H1 (cell line): ENCODE results near the gene POLR2L. TPM values are rescaled to one million over a fixed set of nuclear protein-coding genes. Genes with fewer than 3 reads are reported as not detected.

ENCODE experiments used
- CTCF ChIA-PET: fragments of 300-600 bp; sonication (Branson Sonifier 250); formaldehyde crosslinking; loops from one replicate; lab custom pipeline; 2021; ENCODE audit not compliant: partially characterized antibody; lab: Charles Lee
- POLR2A ChIA-PET: fragments of 300-600 bp; sonication (Branson Sonifier 250); formaldehyde crosslinking; loops from one replicate; lab custom pipeline; 2021; ENCODE audit warnings: inconsistent platforms; ENCODE audit not compliant: partially characterized antibody; lab: Charles Lee
- DNase-seq, 2 experiments: peaks; one replicate each; pipeline versions ENCODE4 v3.0.0 to v3.0.0-alpha.2; 2010 to 2022; ENCODE audit warnings: low spot score in 2 of 2, low read depth in 1 of 2, mixed read lengths in 1 of 2
- FAIRE-seq: peaks from 2 replicates; lab custom pipeline; 2011; peaks lifted over from hg19 to GRCh38; lab: Jason Lieb, UNC
- H2AFZ ChIP-seq: 2 replicates; pipeline ENCODE4 v1.8.1; 2012; ENCODE audit warnings: low read length, inconsistent platforms
- H2AK5ac ChIP-seq: 2 replicates; pipeline ENCODE4 v1.6.1; 2013; ENCODE audit warnings: low read depth, low read length
- H2BK120ac ChIP-seq: replicated peaks from 2 replicates; pipeline ENCODE3; 2013; ENCODE audit warnings: low read depth, low read length, inconsistent platforms
- H2BK12ac ChIP-seq: 2 replicates; pipeline ENCODE4 v1.6.1; 2013; ENCODE audit warnings: low read depth, low read length
- H2BK15ac ChIP-seq: 2 replicates; pipeline ENCODE4 v1.6.1; 2013; ENCODE audit warnings: low read length
- H2BK20ac ChIP-seq: 2 replicates; pipeline ENCODE4 v1.6.1; 2013; ENCODE audit warnings: low read length
- H2BK5ac ChIP-seq: 2 replicates; pipeline ENCODE4 v1.6.1; 2013; ENCODE audit warnings: low read depth, low read length
- H3K14ac ChIP-seq: 2 replicates; pipeline ENCODE4 v1.6.1; 2013; ENCODE audit warnings: inconsistent platforms; ENCODE audit not compliant: insufficient read length
- H3K18ac ChIP-seq: 2 replicates; pipeline ENCODE4 v1.6.1; 2013; ENCODE audit warnings: low read length; ENCODE audit errors: extremely low read depth
- H3K23ac ChIP-seq: 2 replicates; pipeline ENCODE4 v1.6.1; 2013; ENCODE audit warnings: inconsistent platforms; ENCODE audit not compliant: insufficient read length
- H3K23me2 ChIP-seq: 2 replicates; pipeline ENCODE4 v1.6.1; 2013; ENCODE audit warnings: low read depth, low read length
- H3K27ac ChIP-seq: 2 replicates; pipeline ENCODE4 v1.6.1; 2011; ENCODE audit warnings: low read depth, low read length, inconsistent platforms
- H3K27me3 ChIP-seq, 4 experiments: replicated peaks in 1 of 4; 1 replicate in 1 of 4; 2 replicates in 3 of 4; pipeline versions ENCODE4 v1.6.1 to v1.8.1; 2011 to 2013; ENCODE audit warnings: low read length in 3 of 4, mild to moderate bottlenecking in 3 of 4, inconsistent platforms in 2 of 4, mixed read lengths in 2 of 4, moderate library complexity in 1 of 4; ENCODE audit not compliant: control insufficient read depth in 3 of 4, insufficient read depth in 3 of 4; ENCODE audit errors: extremely low read depth in 1 of 4
- H3K36me3 ChIP-seq, 4 experiments: 2 replicates each; pipeline versions ENCODE4 v1.6.1 to v1.8.1; 2011 to 2013; ENCODE audit warnings: mild to moderate bottlenecking in 4 of 4, low read length in 3 of 4, moderate library complexity in 2 of 4, control low read depth in 1 of 4, inconsistent platforms in 1 of 4; ENCODE audit not compliant: insufficient read depth in 4 of 4, control insufficient read depth in 2 of 4
- H3K4ac ChIP-seq: replicated peaks from 2 replicates; pipeline ENCODE3; 2013; ENCODE audit warnings: low read length, low read depth, mixed read lengths, inconsistent platforms; ENCODE audit not compliant: insufficient read length
- H3K4me1 ChIP-seq, 4 experiments: replicated peaks in 1 of 4; 1 replicate in 1 of 4; 2 replicates in 3 of 4; pipeline versions ENCODE4 v1.6.1 to v1.8.1; 2011 to 2013; ENCODE audit warnings: low read length in 3 of 4, inconsistent platforms in 2 of 4, mixed read lengths in 1 of 4; ENCODE audit not compliant: insufficient read depth in 4 of 4, control insufficient read depth in 3 of 4
- H3K4me2 ChIP-seq, 2 experiments: 2 replicates each; pipeline versions ENCODE4 v1.6.1 to v1.8.1; 2011 to 2013; ENCODE audit warnings: low read depth in 2 of 2, low read length in 2 of 2, control low read depth in 1 of 2, inconsistent platforms in 1 of 2, mild to moderate bottlenecking in 1 of 2; ENCODE audit not compliant: insufficient read depth in 1 of 2
- H3K4me3 ChIP-seq, 4 experiments: fragments of 200-600, 300-600 bp in 1 of 4; sonication (generic), shearing (Covaris generic), sonication (Bioruptor Twin) in 1 of 4; 2 replicates each; pipeline versions ENCODE4 v1.5.1 to v1.8.1; 2011 to 2016; ENCODE audit warnings: low read length in 4 of 4, low read depth in 3 of 4, control low read depth in 2 of 4, inconsistent platforms in 2 of 4, mild to moderate bottlenecking in 2 of 4, mixed read lengths in 1 of 4, moderate library complexity in 1 of 4; ENCODE audit not compliant: insufficient read depth in 2 of 4; ENCODE audit errors: extremely low read depth in 1 of 4
- H3K56ac ChIP-seq: replicated peaks from 2 replicates; pipeline ENCODE3; 2013; ENCODE audit warnings: low read depth, mild to moderate bottlenecking, mixed read lengths, low read length, inconsistent platforms; ENCODE audit not compliant: insufficient read length
- H3K79me1 ChIP-seq: 2 replicates; pipeline ENCODE4 v1.6.1; 2013; ENCODE audit warnings: low read depth, low read length, control low read depth
- H3K79me2 ChIP-seq, 2 experiments: 2 replicates each; pipeline versions ENCODE4 v1.6.1 to v1.8.1; 2012 to 2013; ENCODE audit warnings: low read length in 2 of 2, mild to moderate bottlenecking in 2 of 2, inconsistent platforms in 1 of 2; ENCODE audit not compliant: insufficient read depth in 2 of 2, control insufficient read depth in 1 of 2
- H3K9ac ChIP-seq, 4 experiments: replicated peaks in 1 of 4; 1 replicate in 1 of 4; 2 replicates in 3 of 4; pipeline versions ENCODE4 v1.6.1 to v1.8.1; 2011 to 2013; ENCODE audit warnings: low read depth in 3 of 4, low read length in 3 of 4, control low read depth in 2 of 4, mild to moderate bottlenecking in 2 of 4, moderate library complexity in 2 of 4, inconsistent platforms in 1 of 4; ENCODE audit errors: extremely low read depth in 1 of 4
- H3K9me3 ChIP-seq, 2 experiments: 2 replicates each; pipeline versions ENCODE4 v1.6.1 to v1.8.1; 2012 to 2013; ENCODE audit warnings: mild to moderate bottlenecking in 2 of 2, moderate library complexity in 2 of 2, control low read depth in 1 of 2, inconsistent platforms in 1 of 2, low read depth in 1 of 2, low read length in 1 of 2, mixed read lengths in 1 of 2; ENCODE audit not compliant: insufficient read depth in 2 of 2
- H4K20me1 ChIP-seq, 2 experiments: replicated peaks in 1 of 2; 2 replicates each; pipeline versions ENCODE3 to v1.8.1; 2011 to 2013; ENCODE audit warnings: inconsistent platforms in 2 of 2, low read length in 2 of 2, mild to moderate bottlenecking in 1 of 2; ENCODE audit not compliant: insufficient read depth in 2 of 2, control insufficient read depth in 1 of 2
- H4K5ac ChIP-seq: 2 replicates; pipeline ENCODE4 v1.6.1; 2013; ENCODE audit warnings: low read length, low read depth, mixed read lengths, inconsistent platforms; ENCODE audit not compliant: insufficient read length
- H4K8ac ChIP-seq: 2 replicates; pipeline ENCODE4 v1.8.0; 2013; ENCODE audit warnings: mild to moderate bottlenecking, moderate library complexity, low read length, inconsistent platforms; ENCODE audit not compliant: insufficient read depth; ENCODE audit errors: extremely low read depth
- H4K91ac ChIP-seq: replicated peaks from 2 replicates; pipeline ENCODE3; 2013; ENCODE audit warnings: low read length, mixed read lengths, inconsistent platforms; ENCODE audit not compliant: insufficient read length
- POLR2A ChIP-seq, 2 experiments: IDR thresholded peaks; 1 replicate in 1 of 2; 2 replicates in 1 of 2; pipeline ENCODE4 v1.6.1; 2011; ENCODE audit warnings: low read depth in 2 of 2, low read length in 2 of 2, mild to moderate bottlenecking in 2 of 2; ENCODE audit errors: control extremely low read depth in 1 of 2
- POLR2AphosphoS5 ChIP-seq: IDR thresholded peaks from 2 replicates; pipeline ENCODE4 v1.6.1; 2011; ENCODE audit warnings: low read depth, low read length
- TAF1 ChIP-seq: IDR thresholded peaks from 2 replicates; pipeline ENCODE4 v1.6.1; 2011; ENCODE audit warnings: mild to moderate bottlenecking, low read depth, low read length
- TEAD4 ChIP-seq: IDR thresholded peaks from 2 replicates; pipeline ENCODE4 v1.6.1; 2012; ENCODE audit warnings: low read depth, low read length, inconsistent platforms, mixed read lengths
- WGBS, 2 experiments: shearing (Covaris generic) in 1 of 2; methylation state at CpG; one replicate each; pipeline versions ENCODE4 v1.1.6 to v1.1.7; 2013 to 2015; ENCODE audit warnings: low lambda C conversion rate in 2 of 2, mixed read lengths in 2 of 2, inconsistent platforms in 1 of 2, low coverage in 1 of 2, missing lambda C conversion rate in 1 of 2; ENCODE audit not compliant: insufficient replicate concordance in 2 of 2, insufficient coverage in 1 of 2, insufficient read length in 1 of 2; ENCODE audit errors: extremely low coverage in 1 of 2, missing lambda C conversion rate in 1 of 2; 5-methylcytosine and 5-hydroxymethylcytosine counted together
- polyA plus RNA-seq, 7 experiments: library from polyadenylated mRNA; depleted of rRNA in 3 of 7; stranded (reverse) in 5 of 7; unstranded in 2 of 7; fragments of >200 nt in 5 of 7; fragments of 200-250 nt in 2 of 7; gene quantifications; 1 replicate in 5 of 7; 2 replicates in 1 of 7; 4 replicates in 1 of 7; pipeline versions ENCODE4 v1.2.1 to v1.2.3, GENCODE V29; 2011 to 2013; ENCODE audit warnings: missing spikeins in 2 of 7, mixed read lengths in 2 of 7
- total RNA-seq: library from RNA; stranded (reverse); fragmentation: NEBNext Ultra II Directional; extraction: Animal tissue kit (Norgen Biotek cat#: 25700); gene quantifications from 2 replicates; pipeline ENCODE4 v1.2.1, GENCODE V29; 2021

POLR2L gene
- total and polyA plus RNA-seq, 2 of the 8 experiments (the other 6 are each of a cell fraction or from before 2014, with no cell fraction given), result 140 to 151 TPM

DNA sequence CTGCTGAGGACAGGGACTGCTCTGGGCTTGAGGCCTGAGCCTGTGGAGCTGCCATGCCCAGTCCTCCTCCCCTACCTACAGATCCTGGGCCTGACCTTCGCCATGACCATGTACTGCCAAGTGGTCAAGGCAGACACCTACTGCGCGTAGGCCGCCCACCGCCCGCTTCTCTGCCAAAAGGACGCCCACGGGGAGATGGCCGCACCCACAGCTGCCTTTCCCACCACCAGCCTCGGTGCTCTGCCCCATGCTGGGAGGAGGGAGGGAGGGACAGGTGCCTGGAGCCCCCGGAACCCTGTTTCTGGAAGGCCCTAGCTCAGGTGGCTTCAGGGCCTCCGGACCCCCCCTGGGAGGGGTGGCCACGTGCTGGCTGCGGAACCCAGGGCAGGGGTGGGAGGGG lies 24.2 kb upstream of the POLR2L start:
- Histone ChIP-seq H2AFZ (no peak overlapping the region), H3K56ac (no peak overlapping the region), H3K79me1 (no peaks in the 10 kb centered on the region), H3K4me1 (peaks cover 0 to 36% (median 29%) of the 10 kb centered on the region in 4 experiments; a peak in 6 of 7 replicates), H3K23ac (no peak overlapping the region), H2BK120ac (no peak overlapping the region), H3K9me3 (no peaks in the 10 kb centered on the region), H3K27me3 (no peaks in the 10 kb centered on the region), H3K4me3 (no peak overlapping the region), H3K9ac (no peak overlapping the region; a peak in 1 of 7 replicates), H2BK5ac (no peak overlapping the region), H2BK15ac (no peak overlapping the region), H2AK5ac (no peak overlapping the region), H3K36me3 (peaks cover 0 to 4% (median 0%) of the 10 kb centered on the region in 4 experiments; a peak in 3 of 8 replicates), H3K4me2 (no peak overlapping the region), H4K20me1 (peaks cover 9 to 39% of the 10 kb centered on the region in 2 experiments), H3K79me2 (no peaks in the 10 kb centered on the region), H4K8ac (no peak overlapping the region), H3K14ac (no peak overlapping the region), H4K5ac (no peak overlapping the region), H3K18ac (no peak overlapping the region), H4K91ac (no peak overlapping the region), H3K23me2 (no peaks in the 10 kb centered on the region), H2BK20ac (no peak overlapping the region), H3K4ac (no peak overlapping the region), H3K27ac (no peak overlapping the region), H2BK12ac (no peak overlapping the region)
- TF ChIP-seq TAF1 (no peak), POLR2A (IDR thresholded peaks at IDR 0.05; ENCODE audit: control extremely low read depth in 1 of 2, low read depth in 2 of 2, low read length in 2 of 2) (peak in 1 of 2 experiments; percentile 49; a peak in 1 of 3 replicates), POLR2AphosphoS5 (peak; percentile 72; the same call in 1 of the 2 replicates), TEAD4 (no peak)
- WGBS, 2 experiments, result 80% methylated on average over 1 of the region's 14 CpGs; no CpG with 5 or more reads in 1 of the 2 experiments
- CTCF ChIA-PET, result interaction anchor here (0.7 to 6.3 kb wide), 5 partner anchors 10 to 180 kb away, joined by 3 to 35 read pairs (median 4); no protein-coding TSS in a partner anchor
- POLR2A ChIA-PET, result interaction anchor here (1.3 to 4.8 kb wide), 5 partner anchors 8 to 184 kb away, joined by 3 to 24 read pairs (median 5); no protein-coding TSS in a partner anchor
- no peak for DNase-seq
- FAIRE-seq, result no peak
